ENCODE results near the gene DSCAML1.

DSCAML1 gene

DNA sequence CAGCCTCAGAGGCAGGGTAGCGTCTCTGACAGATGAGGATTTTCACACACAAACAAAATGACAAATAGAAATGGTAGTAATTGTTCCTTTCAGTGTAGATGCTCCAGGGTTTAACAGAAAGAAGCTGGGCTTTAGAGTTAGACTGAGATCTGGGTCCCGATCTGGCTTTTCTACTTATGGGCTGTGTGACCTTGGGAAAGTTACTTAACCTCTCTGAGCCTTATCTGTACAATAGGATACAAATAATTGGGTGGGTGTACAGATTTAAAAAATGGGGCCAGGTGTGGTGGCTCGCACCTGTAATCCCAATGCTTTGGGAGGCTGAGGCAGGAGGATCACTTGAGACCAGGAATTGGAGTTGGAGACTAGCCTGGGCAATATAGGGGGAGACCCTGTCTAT, 264.4 kb downstream of the DSCAML1 start:
- DNase-seq (ENCODE audit: extremely low read depth in 1 of 2, low read depth in 1 of 2) = no peak

DNA sequence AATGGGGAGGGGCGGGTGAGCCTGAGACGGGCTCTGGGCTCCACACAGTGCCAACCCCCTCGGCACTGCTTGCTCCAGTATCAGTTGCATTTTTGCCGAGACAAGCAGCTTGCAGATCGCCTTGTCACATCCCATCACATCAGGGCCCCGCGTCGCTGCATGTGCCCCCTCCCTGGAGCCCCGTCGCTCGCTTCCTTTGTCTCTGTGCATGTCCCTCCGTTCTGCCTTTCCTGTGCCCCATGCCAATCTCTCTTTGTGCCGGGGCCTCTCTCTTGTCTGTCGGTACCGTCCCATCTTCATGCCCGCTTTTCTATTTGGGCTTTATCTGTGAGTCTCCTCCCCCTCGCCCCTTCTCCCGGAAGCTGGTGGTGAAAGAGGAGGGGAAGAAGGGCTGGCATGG, 267.2 kb downstream of the DSCAML1 start:
- DNase-seq (ENCODE audit: extremely low read depth in 1 of 2, low read depth in 1 of 2) = no peak

DNA sequence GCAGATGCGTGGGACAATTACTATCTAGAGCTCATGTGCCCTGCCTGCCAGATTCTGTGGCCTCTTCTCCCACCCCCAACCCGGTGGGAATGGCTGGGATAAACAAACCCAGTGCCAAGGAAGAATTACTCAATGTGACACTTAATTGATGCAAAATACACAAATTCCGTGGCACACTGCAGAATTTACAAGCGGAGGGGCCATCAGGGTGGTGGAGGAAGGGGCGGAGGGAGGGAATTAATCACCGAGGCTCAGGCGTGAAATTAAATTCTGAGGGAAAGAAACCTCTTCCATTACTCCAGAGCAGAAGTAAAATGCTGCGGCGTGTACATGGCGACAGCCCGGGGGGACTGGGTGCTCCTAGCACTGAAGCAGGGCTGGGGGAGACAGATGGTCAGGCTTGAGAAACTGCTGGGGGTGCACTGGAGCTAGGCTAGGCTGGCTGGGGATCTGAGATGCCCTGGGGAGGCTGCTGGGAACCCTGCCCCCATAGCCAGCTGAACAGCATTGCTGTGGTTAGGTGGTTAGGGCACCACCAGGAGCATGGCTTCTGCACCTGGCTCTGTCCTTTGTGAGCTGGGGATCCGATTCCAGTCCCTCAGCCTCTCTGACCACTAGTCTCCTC, 268.8 kb downstream of the DSCAML1 start:
- no peak for DNase-seq (ENCODE audit: extremely low read depth in 1 of 2, low read depth in 1 of 2)

DNA sequence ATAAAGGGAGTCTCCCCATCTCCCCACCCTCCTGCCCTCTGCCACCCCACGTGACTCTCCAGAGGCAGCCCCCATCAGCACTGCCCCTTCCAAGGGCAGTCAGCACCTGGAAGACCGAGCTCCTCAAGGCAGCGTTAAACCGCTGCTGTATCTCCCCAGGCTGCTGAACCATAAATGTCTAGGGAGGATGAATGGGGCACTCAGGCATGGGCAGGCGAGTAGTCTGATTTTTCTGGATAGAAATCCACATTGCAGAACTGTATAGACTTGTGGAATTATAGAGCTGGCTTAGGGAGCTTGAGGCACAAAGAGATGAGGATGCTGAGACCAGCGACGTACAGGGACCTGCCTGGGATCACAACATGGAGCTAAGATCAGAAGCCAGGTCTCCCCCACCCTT, 269.7 kb downstream of the DSCAML1 start:
- no peak for DNase-seq (ENCODE audit: extremely low read depth in 1 of 2, low read depth in 1 of 2)

DNA sequence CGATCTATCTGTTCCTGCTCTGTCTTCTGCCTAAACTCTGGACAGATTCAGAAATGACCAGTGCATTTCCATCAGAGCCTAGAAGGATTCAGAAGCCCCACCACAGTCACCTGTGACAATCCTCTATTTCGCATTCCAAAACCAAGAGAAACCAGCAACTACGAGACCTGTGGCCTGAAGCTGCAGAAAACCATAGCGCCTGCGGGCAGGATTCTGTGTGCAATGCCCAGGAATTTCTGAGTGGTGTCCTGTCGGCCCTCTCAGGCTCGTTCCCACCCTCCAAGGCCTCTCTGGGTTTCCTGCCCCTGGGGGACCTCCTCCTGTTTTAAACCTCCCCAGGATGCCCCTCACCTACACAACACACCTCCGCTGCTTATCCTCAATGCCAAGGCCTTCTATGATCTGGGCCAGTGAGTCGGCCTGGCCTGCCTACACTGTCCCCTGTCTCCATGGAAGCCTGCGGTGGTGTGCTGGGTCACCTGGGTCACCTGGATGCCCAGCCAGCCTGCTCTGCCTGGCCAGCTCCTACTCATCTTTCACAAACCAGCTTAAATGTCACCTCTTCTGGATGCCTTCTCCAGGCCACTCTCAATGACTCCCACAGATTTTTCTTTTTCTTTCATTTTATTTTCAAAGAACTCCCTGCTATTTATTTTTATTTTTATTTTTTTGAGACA, 271.0 kb downstream of the DSCAML1 start:
- no peak for DNase-seq (ENCODE audit: extremely low read depth in 1 of 2, low read depth in 1 of 2)

DNA sequence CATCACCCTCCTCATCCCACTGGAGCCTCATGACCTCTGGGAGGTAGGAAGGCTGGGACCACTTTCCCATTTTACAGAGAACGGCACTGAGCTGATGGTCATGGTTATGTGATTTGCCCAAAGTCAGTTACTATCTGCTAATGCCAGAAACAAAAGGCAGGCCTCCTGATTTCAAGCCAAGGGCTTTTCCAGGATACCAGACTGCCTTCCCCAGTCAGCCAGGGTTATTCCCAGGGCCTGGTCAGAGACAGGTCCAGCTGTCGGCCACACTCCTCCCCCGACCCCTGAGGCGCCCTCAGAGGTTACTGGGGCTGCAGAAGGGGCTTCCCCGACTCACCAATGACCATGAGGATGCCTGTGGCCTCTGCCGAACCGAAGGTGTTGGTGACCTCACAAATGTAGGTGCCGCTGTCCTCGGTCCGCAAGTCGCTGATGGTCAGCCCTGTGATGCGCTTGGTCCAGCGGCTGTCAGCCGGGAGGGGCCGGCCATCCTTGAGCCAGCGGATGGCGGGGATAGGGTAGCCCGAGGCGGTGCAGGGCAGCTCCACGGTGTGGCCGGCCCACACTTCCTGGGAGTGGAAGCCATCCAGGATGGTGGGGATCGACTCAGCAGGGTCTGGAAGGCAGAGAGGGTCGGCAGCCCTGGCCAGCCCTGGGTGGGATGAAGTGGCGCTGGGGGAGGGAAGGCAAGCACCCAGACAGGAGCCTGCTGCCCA, 272.4 kb downstream of the DSCAML1 start:
- no peak for DNase-seq (ENCODE audit: extremely low read depth in 1 of 2, low read depth in 1 of 2)

DNA sequence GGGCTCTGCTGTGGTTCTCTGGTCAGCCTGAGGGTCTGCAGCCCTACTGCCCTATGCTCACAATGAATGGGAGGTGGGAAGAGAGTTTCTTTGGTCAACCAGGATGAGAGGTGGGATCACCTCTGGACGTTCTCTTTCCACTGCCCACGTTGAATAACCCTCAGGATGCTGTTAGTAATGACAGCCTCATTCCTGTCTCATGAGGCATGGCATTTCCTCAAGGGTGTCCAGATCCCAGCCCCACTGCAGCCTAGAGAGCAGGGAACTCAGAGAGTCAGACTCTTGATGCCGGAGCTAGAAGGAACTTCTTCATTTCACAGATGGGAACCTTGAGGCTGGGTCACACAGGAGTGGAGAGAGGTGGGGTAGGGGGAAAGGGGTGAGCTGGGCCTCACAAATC, 273.3 kb downstream of the DSCAML1 start:
- no peak for DNase-seq (ENCODE audit: extremely low read depth in 1 of 2, low read depth in 1 of 2)

DNA sequence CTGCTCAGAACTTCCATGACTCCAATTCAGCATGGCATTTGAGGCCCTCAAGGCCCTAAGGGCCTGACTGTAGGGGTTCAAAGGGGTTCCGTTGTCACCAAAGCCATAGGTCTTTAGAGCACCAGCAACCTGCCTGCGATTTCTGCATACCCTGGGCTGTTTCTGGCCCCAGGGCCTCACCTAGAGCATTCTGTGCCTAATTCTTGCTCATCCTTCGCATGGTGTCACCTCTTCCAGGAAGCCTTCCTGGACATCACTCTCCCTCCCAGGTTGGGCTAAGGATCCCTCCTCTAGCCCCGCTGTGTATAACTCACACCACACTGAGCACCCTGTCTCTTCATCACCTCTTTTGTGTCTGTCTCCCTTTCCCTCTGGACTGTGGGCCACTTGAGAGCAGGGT, 275.0 kb downstream of the DSCAML1 start:
- no peak for DNase-seq (ENCODE audit: extremely low read depth in 1 of 2, low read depth in 1 of 2)

DNA sequence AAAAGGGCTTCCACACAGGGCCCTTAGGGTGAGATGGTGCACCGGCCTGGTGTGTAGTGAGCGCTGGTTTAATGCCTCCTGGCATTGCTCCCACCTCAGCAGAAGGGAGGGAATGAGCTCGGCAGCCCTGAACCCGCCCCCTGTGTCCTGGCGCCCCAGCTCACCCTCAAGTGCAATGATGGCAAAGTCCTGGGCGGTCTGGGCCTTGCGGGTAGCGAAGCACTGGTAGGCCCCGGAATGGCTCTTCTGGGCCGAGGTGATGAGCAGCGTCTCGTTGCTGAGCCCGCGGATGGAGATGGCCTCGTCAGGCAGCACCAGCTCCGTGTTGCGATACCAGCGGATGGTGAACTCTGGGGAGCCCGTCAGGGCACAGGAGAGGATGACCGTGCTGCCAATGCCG, 276.1 kb downstream of the DSCAML1 start:
- no peak for DNase-seq (ENCODE audit: extremely low read depth in 1 of 2, low read depth in 1 of 2)

DNA sequence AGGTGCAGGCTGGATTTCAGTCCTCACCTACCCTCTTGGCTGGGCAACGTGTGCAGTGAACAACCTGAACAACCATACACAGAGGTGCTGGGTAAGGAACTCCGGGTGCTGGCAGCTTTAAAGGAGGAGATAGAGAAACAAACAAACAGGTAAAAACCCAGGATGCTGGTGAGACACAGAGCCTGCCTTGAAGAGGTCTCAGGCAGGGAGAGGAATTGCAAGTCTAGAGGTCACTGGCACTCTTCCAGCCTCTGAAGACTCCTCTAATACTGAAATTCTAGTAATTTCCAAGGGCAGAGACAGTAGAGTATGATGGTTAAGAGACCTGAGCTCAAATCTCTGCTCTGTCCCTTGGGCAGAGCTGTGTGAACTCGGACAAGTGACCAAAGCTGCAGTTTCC, 276.8 kb downstream of the DSCAML1 start:
- DNase-seq (ENCODE audit: extremely low read depth in 1 of 2, low read depth in 1 of 2) = no peak

DNA sequence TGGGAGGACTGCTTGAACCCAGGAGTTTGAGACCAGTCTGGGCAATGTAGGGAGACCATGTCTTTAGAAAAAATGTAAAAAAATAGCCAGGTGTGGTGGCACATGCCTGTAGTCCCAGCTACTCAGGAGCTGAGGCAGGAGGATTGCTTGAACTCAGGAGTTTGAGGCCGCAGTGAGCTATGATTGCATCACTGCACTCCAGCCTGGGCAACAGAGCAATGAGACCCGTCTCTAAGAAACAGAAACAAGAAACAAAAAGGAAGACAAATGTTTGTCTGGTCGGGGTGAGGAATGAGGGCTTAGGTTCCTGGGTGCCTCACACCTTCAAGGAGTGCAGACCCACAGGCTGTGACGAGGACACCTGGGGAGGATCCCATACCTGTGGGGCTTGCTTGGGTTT, 277.4 kb downstream of the DSCAML1 start:
- DNase-seq (ENCODE audit: extremely low read depth in 1 of 2, low read depth in 1 of 2) = no peak

DNA sequence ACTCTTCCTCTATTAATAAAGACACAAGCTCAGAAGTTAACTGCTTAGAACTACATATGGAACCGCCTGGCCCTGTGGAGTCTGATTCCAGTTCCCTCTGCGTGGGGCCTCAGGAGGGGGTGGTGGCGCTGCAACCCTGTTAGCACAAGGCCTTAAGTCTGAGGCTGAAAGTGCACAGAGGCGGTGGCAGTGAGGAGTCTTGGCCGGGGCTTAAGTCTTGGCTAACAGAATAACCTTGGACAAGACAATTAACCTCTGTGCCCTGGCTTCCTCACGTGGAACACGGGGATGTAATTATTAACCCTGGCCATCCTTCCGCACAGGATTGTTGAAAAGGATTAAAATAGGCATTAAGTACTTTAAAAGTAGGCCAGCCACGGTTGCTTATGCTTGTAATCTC, 277.8 kb downstream of the DSCAML1 start:
- no peak for DNase-seq (ENCODE audit: extremely low read depth in 1 of 2, low read depth in 1 of 2)

DNA sequence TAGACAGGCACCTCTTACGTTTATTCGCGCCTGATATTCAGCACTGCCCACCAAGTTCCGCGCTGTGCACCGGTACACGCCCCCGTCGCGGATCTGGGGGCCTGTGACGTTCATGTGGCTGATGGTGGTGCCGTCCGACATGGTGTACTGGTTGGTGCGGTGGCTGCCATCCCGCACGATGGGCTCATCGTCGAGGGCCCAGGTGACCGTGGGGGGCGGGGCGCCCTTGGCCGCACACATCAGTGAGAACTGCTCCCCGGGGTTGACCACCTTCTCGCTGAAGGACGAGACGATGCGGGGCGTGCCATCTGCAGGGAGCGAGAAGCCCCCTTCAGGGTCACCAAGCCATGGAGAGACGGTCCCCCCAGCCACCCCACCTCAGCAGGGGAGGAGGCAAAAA, 278.6 kb downstream of the DSCAML1 start:
- no peak for DNase-seq (ENCODE audit: extremely low read depth in 1 of 2, low read depth in 1 of 2)

DNA sequence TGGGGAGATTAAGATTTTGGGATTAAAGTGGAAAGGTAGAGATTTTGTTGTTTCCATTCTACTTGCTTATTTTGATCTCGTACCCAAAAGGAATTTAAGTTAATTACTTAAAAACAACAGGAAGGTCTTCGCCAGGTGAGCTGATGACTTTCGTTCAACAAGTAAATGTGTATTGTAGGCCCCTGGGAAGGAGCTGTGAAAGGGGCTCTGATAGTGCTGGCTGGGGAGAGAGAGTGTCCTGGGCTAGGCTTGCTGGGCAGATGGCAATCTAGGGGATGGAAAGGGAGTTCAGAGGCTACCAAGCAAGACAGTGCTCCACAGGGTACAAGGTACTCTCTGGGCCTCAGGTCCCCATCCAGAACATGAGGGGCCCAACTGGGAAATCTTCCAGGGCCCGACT, 279.9 kb downstream of the DSCAML1 start:
- DNase-seq (ENCODE audit: extremely low read depth in 1 of 2, low read depth in 1 of 2) = no peak

DNA sequence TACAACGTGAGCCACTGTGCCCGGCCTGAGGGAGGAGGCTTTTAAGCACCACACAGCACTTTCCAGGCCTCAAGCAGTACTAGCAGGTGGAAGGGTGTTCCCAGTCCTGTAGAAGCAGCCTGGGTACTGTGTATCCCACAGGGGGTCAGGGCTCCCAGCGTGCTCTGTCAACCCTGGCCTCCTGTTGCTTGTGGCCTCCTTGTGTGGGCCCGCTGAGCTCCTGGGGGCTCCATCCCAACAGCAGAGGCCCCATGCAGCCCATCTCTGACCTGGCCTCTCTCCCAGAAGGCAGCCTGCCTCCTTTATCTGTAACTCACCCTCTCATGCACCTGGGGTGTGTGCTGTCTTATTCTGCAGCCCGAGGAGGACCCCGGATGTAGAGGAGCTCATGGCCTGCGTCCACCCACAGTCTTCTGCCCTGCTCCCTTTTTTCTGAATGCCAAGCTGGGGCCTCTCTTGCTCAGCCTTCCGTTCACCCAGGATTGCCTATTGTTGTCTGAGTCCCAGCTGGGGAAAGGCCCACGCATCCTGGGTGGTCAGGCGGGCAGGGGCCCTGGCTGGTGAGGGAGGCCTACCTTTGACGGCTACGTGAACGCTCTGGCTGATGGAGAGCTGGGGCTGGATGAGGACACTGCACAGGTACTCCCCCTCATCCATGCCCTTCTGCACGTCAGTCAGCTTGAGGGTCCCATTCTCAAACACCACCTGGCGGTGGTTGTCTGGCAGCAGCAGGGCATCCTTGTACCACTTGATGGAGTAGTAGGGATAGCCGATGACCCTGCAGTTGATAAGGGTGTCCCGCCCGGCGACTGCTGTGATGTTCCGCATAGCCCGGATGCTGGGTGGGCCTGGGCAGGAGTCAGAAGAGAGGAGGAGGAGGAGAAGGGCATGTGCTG, 280.9 kb downstream of the DSCAML1 start:
- DNase-seq (ENCODE audit: extremely low read depth in 1 of 2, low read depth in 1 of 2) = no peak

DNA sequence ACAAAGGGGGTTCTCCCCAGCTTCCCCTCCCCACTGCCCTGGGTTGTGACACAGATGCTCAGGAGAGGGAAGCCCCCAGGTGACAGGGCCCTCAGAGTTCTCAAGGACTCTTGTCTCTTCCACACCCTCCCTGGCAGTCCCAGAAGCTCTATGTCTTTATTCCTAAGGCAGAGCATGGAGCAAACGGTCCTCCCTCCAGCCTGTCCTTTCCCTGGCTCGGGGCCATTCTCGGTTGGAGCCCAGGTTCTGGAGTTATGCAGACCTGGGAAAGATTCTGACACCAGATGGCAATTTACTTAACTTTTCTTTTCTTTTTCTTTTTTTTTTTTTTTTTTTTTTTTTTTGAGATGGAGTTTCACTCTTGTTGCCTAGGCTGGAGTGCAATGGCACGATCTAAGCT, 282.8 kb downstream of the DSCAML1 start:
- no peak for DNase-seq (ENCODE audit: extremely low read depth in 1 of 2, low read depth in 1 of 2)

DNA sequence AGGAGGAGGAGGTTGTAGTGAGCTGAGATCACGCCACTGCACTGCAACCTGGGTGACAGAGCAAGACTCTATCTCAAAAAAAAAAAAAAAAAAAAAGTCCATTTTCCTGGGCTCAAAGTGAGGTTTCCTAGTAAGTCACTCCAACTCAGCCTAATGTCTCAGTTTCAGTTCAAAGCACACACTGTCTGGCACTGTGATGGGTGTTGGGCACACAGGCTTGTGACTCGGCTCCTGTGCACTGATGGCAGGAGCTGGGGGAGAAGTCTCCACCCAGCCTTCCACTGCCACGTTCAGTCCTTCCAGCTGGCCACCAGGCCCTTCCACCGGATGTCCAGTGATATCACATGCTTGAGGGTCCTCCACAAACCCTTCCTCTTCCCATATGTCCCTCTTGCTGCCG, 283.4 kb downstream of the DSCAML1 start:
- DNase-seq (ENCODE audit: extremely low read depth in 1 of 2, low read depth in 1 of 2) = no peak

DNA sequence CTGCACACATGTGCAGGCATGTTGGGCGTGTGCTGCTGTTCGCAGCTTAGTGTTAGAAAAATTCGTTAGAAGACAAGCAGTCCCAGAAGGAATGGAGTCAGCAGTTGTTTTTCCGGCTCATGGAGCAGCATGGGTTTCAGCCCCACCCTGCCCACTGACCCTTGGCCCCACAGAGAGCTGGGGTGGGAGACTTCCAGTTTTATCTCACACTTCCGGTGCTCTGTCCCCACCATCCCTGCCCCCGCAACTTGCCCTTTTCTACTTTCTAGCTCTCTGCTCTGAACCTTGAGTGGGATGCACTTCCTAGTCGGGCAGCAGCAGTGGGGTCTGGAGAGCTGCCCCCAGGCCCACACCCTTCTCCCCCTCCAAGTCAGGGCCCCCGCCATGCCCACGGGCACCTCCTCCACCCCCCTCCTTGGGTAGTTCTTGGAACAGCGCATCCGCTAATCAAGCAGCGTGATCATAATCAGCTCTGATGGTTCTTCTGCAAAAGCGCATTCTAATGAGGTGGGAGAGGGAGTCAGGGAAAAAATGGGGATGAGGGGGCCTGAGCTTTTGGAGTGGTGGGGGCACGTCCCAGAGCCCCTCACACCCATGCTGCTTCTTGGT, 285.0 kb downstream of the DSCAML1 start:
- no peak for DNase-seq (ENCODE audit: extremely low read depth in 1 of 2, low read depth in 1 of 2)

DNA sequence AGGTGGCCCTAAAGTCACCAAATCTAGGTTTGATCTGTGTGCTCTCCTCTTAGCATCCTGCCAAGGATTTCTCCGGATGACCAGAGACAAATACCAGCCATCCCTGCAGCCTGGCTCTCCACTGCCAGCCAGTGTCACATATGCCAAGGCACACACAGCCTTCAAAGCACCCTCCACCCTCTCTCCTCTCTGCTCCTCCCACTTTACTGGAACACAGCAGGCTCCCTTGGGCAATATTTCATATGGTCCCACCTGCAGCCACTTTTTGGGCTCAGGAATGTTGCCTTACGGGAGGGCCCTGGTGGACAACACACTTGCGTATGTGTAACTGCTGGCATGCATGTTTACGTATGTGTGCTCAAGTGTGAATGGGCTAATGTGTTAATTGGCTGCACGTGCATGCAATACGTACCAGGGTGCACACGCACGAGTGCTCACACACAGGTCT, 285.5 kb downstream of the DSCAML1 start:
- no peak for DNase-seq (ENCODE audit: extremely low read depth in 1 of 2, low read depth in 1 of 2)

DNA sequence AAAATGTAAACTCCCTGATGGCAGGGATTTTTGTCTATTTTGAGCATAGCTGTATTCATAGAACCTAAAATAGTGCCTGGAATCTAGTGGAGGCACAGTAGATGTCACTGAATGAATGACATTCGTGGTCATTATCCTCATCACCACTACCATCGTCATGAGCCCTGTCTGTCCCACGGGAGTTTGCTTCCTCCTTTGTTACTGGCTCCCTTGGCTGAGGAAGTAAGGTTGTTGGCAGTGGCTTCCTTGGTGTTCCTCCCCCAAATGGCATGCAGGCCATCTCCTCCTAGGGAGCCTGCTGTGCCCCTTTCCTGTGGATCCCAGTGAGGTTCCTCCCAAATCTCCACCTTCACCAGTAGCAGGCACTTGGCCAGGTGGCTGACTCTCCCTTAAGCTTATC, 286.4 kb downstream of the DSCAML1 start:
- no peak for DNase-seq (ENCODE audit: extremely low read depth in 1 of 2, low read depth in 1 of 2)

DNA sequence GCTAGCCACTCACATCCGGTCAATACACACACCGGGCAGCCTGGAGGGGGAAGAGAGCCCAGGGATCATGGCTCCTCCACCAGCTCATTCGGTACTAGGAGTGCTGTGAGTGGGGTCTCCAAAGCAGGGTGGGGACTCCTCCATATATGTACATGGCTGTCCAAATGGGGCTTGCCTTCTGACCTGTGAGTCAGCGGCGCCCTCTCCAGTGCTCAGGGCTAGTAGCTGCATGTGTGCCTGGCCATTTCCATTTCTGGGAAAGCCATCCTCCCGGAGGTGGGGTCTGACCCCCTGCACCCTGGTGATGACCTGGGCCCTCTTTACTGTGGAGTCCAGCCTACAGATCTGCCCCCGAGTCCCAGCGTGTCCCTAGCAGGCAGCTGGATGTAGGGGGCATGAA, 287.5 kb downstream of the DSCAML1 start:
- no peak for DNase-seq (ENCODE audit: extremely low read depth in 1 of 2, low read depth in 1 of 2)

Data from activated CD8-positive, alpha-beta memory T cell treated with anti-CD3 and anti-CD28 coated beads for 1 hour (primary cell).